CD4-positive, alpha-beta T cell treated with Interferon gamma for 1 hour (primary cell): Measurements from ENCODE around the gene YWHAG.
"Not testable (repeated sequence)": the region's sequence is repeated elsewhere in the genome, so short reads cannot be mapped to it uniquely, and the experiment has no call there.

Experiments
- DNase-seq: peaks from one replicate; pipeline ENCODE4 v3.0.0-alpha.2; 2020

YWHAG gene

GRCh38 chr7:76377186-76377918 lies 18.6 kb upstream of the YWHAG start:
- DNase-seq: no peak

- no peak for DNase-seq
These were observed 16.5 kb upstream of the YWHAG start for GRCh38 chr7:76375251-76375650.

DNA sequence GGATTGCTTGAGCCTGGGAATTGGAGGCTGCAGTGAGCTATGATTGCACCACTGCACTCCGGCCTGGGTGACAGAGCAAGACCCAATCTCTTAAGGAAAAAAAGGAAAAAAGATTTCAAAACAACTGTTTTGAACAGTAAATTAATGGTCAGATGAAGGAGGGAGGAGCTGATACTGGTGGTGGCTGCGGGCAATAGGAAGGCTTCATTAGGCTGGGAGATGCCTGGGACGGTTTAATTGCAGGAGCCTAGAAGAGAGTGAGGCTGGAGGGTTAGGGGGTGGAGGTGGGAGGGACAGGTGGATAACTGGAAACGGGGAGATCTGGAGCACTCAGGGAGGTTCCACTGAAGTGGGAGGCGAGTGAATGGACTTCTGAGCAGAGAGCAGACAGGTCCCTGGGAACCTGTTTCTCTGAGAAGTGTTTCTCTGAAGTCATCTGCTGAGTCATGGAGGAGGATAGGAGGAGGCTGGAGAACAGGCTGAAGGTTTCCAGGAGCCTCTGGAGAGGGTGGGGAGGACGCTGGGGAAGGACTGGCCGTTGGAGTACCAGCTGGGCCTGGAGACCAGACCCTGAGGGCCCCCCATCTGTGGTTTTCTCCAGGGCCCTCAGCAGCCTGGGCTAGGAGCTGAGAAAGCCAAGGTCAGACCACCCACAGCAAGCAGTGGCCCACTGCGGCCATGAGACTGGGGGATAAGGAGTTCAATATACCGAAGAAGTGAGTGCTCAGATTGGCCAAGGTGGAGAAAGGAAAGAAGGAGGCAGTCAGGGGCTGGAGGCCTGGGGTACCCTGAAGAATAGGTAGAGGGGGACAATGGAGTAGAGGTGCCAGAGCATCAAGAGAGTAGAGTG lies 14.4 kb upstream of the YWHAG start:
- no peak for DNase-seq

- DNase-seq: no peak
These were observed 12.6 kb upstream of the YWHAG start for GRCh38 chr7:76371396-76371795.

DNA sequence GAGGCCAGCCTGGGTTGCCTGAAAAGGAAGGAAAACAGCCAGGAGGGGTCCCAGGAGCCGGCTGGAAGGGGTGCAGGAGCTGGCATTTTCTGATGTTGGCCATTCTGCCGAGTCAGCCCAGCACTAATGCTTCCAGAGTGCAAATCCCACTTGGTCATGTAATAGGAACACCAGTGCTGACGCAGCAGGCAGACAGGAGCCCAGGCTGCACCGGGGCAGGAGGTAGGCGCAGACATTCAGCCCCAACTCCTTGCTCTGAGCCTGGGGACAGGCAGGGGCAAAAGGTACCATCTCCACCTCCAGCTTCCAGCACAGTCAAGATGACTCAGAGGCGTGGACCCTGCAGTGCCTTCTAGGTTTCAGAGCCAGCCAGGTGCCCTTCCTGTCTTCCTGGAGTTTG lies 10.2 kb upstream of the YWHAG start:
- DNase-seq: no peak

DNA sequence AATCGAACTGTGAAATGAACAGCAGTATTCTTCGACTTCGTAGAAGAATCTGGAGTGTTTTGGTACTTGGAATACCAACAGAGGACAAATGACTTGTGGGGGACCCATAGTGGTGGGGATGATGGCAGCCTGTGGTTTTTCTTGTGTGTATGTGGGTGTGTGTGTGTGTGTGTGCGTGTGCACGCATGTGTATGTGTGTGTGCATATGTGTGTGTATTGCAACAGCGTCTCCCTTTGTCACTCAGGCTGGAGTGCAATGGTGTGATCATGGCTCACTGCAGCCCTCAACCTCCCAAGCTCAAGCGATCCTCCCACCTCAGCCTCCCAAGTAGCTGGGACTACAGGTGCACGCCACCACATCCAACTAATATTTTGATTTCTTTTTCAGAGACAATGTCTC lies 9.4 kb upstream of the YWHAG start:
- DNase-seq: no peak

GRCh38 chr7:76364198-76364584 lies 5.4 kb upstream of the YWHAG start:
- DNase-seq: no peak

- not testable (repeated sequence) for DNase-seq
These were observed 5.0 kb upstream of the YWHAG start for GRCh38 chr7:76363754-76364153.

- no peak for DNase-seq
These were observed 1.3 kb upstream of the YWHAG start for GRCh38 chr7:76359978-76360638.

DNA sequence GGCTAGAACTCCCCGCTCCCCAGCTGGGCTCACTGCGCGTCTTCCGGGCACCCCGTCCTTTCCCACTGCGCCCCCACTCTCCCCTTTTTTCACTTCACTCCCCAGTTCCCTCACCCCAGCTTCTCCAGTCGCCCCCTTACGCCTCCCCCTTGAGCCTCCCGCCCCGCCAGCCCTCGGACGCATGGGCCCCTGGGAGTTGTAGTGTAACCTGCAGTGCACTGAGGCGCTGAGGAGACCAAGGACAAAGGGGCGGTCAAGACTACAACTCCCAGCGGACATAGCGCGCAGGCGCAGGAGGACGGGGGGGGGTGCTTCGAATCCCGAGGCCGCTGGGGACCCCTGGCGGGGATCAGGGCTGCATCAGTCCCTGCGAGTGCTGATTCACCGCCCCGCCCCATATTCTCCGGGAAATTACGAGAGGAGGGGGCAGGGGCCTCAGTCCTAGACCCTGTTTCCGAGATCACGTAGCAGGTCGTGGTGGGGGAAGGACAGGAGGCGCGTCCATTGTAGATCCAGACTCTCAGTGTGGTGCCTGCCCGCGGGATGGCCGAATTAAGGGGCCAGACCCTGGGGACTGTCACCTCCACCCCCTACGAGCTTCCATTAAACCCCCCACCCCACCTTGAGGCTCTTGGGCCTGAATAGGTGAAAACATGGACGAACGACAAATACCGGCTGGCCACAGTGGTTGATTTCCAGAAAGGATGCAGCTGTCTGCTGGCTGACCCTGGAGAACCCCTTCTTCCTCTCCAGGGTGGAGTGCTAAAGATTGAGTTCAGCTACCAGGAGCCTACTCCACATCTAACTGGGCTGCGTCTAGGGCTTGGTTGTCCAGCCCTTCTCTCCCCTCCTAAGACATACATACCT lies 553 bp upstream of the YWHAG start:
- peak; percentile 98 for DNase-seq

- peak; percentile 50 for DNase-seq
These were observed 745 bp downstream of the YWHAG start for GRCh38 chr7:76358011-76358480.

DNA sequence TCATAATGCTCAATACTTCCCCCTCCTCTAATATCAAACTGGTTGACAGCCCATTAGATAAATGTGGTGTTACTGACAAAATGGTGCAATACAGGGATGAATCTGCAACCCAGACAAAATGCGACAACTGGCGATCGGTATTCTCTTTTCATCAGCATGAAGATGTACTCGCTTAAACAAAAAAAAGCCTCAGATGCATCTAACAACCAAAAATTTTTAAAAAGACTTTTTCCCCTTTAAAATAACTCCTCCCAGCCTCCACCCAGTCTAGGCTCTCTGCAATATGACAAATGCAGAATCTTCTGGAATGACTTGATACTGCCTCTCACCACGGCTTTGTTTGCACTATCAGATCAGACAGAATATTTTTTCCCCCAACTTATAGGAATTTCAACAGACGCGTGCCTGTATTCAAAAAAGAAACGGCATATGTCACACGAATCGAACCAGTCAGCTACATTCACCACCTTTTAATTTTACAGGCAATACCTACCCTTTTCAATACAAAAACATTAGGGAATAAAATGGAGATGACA lies 1.2 kb downstream of the YWHAG start:
- DNase-seq: no peak

GRCh38 chr7:76356823-76357222 lies 2.0 kb downstream of the YWHAG start:
- no peak for DNase-seq

- DNase-seq: no peak
These were observed 2.7 kb downstream of the YWHAG start for GRCh38 chr7:76356115-76356514.

GRCh38 chr7:76354981-76355730 lies 3.6 kb downstream of the YWHAG start:
- DNase-seq: no peak

DNA sequence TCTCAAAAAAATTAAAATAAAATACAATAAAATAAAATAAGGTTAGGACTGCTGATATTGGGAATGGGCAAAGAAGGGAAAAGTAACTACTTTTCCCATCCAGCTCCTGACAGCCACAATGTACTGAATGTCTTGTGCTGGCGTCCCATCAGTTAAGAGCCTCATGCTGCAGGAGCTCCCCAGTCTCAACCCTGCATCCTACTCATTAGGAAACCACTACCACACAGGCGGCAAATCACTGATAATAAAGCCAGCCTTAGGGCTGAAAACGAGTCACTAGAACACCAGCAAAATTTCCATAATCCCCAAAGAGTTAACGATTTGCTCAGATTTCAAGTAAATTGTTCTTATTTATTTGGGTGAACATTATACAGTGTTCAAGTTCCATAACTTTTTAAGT lies 4.3 kb downstream of the YWHAG start:
- no peak for DNase-seq

DNA sequence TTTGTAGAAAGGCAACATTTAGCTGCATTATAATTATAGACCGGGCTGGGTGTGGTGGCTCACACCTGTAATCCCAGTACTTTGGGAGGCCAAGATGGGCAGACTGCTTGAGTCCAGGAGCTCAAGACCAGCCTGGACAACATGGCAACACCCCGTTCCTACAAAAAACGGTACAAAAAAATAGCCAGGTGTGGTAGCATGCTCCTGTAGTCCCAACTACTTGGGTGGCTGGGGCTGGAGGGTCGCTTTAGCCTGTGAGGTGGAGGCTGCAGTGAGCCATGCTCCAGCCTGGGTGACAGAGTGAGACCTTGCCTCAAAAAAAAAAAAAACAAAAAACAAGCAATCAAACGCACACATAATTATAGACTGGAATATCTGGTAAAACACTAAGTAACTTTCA lies 5.0 kb downstream of the YWHAG start:
- DNase-seq: no peak

DNA sequence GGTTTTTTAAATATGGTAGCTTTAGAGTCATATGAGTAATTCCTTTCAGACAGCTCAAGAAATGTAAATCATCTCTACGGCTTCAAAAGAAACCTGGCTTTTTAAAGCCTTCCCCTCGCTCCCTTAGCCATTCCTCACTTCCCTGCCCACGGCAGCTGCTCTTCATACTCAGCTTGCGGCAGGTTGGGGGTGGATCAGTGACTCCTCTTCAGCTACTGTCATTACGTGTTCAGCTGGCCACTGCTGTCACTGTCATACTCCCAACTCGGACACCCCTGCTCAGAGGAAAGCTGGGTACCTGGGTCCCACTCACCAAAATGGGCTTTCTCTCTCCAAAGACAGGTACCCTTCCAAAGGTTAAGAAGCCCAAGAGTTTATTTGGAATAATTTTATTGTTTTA lies 6.6 kb downstream of the YWHAG start:
- no peak for DNase-seq

GRCh38 chr7:76351372-76351771 lies 7.4 kb downstream of the YWHAG start:
- DNase-seq: no peak

GRCh38 chr7:76349313-76349885 lies 9.4 kb downstream of the YWHAG start:
- no peak for DNase-seq

DNA sequence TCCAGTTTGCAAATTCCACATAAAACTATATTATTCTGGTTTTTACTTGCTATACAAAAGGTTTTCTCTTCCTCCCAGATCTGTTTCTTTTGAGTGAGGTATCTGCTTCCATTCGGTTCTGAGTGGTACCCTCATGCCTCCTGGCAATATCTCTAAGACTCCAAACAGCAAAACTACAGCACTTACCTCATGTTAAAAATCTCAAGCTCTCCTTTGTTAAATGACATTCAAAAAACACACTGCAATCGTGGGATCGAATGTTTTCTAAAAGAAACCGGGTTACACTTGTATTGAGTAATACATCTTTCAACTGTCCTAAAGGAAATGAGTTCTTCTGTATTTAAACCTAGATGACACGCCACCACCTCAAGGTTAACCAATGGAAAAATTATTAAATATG lies 11.1 kb downstream of the YWHAG start:
- DNase-seq: no peak
